Neural cell (in vitro differentiated cells): Measurements from ENCODE around the gene CACNA2D1.

Experiments used
- EP300 ChIP-seq: fragments of 450-650 bp; conservative IDR thresholded peaks from 2 replicates; pipeline ENCODE4 v1.6.1; 2014; ENCODE audit warnings: antibody characterized with exemption, mild to moderate bottlenecking, moderate library complexity; ENCODE audit not compliant: poor library complexity, severe bottlenecking
- MXI1 ChIP-seq: fragments of 450-650 bp; conservative IDR thresholded peaks from 2 replicates; pipeline ENCODE4 v1.6.1; 2014; ENCODE audit warnings: antibody characterized with exemption, mild to moderate bottlenecking; ENCODE audit not compliant: poor library complexity, severe bottlenecking
- REST ChIP-seq: IDR thresholded peaks from 2 replicates; pipeline ENCODE4 v1.6.1; 2012; ENCODE audit warnings: borderline replicate concordance
- TF ChIP-seq, protein P1 (sequence below): fragments of 450-650 bp; IDR thresholded peaks from 2 replicates; pipeline ENCODE4 v1.5.1; 2014; ENCODE audit warnings: antibody characterized with exemption, mild to moderate bottlenecking, moderate library complexity; ENCODE audit not compliant: poor library complexity, severe bottlenecking

- TF ChIP-seq, protein P1, sequence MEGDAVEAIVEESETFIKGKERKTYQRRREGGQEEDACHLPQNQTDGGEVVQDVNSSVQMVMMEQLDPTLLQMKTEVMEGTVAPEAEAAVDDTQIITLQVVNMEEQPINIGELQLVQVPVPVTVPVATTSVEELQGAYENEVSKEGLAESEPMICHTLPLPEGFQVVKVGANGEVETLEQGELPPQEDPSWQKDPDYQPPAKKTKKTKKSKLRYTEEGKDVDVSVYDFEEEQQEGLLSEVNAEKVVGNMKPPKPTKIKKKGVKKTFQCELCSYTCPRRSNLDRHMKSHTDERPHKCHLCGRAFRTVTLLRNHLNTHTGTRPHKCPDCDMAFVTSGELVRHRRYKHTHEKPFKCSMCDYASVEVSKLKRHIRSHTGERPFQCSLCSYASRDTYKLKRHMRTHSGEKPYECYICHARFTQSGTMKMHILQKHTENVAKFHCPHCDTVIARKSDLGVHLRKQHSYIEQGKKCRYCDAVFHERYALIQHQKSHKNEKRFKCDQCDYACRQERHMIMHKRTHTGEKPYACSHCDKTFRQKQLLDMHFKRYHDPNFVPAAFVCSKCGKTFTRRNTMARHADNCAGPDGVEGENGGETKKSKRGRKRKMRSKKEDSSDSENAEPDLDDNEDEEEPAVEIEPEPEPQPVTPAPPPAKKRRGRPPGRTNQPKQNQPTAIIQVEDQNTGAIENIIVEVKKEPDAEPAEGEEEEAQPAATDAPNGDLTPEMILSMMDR = no peak
- TF ChIP-seq EP300 (no peak), MXI1 (no peak), REST (no peak)
These were observed 279.2 kb downstream of the CACNA2D1 start for GRCh38 chr7:82164410-82164809.
